Renal cortex interstitium (tissue), 11 donors: ENCODE data around the gene GALR2. TPM values are rescaled to one million over a fixed set of nuclear protein-coding genes. Genes with fewer than 3 reads are reported as not detected.

ENCODE experiments used
- DNase-seq, 11 donors: peaks; one replicate each; pipeline ENCODE4 v3.0.0-alpha.2; 2013; ENCODE audit warnings: low read depth in 9 of 11, low spot score in 4 of 11; ENCODE audit errors: extremely low read depth in 1 of 11
- polyA plus RNA-seq, 3 donors: library from polyadenylated mRNA; unstranded; fragments of 120-200 nt; gene quantifications; one replicate each; pipeline ENCODE4 v1.2.1, GENCODE V29; 2013; ENCODE audit not compliant: insufficient read length in 3 of 3

GALR2 gene
- polyA plus RNA-seq, 3 donors = 0.28 to 1.8 (median 0.29) TPM

- DNase-seq = no peak
Observed at GRCh38 chr17:76120658-76121008, 46.1 kb downstream of the GALR2 start.

GRCh38 chr17:76121932-76122430 lies 47.4 kb downstream of the GALR2 start:
- DNase-seq = no peak

DNA sequence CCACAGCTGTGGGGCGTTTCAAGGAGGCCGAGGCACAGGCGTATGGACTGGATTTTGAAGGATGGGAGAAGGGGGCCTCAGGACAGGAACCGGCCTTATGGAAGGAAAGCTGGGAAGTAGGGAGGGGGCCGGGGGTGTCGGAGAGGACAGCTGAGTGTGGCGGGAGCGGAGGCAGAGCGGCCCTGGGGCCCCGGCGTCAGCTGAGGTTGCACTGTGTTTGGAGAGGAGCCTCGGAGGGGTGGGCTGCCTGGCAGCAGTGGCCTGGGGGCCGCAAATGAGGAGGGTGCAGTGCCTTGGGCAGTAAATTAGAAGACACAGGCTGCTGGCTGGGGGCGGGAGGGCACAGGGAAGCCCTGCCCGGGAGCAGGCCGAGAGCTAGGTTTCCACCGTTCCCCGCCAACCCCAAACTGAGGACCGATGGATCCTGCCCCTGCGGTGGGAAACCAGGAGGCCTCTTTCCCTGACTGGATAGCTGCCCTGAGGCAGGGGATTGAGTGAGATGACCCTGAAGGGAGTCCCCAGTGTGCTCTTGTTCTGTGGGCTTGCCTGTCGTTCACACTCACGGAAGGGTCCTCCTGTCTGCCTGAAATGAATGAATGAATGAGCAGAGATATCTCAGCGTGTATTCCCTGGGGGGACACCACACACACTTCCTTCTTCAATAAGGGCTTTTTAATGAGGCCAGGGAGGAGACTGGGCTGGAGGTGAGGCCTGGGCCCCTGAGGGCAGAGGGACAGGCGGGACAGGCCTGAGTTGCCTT lies 48.0 kb downstream of the GALR2 start:
- no peak for DNase-seq

GRCh38 chr17:76123191-76123499 lies 48.6 kb downstream of the GALR2 start:
- no peak for DNase-seq

- DNase-seq = no peak
Observed at GRCh38 chr17:76123749-76124581, 49.4 kb downstream of the GALR2 start.

DNA sequence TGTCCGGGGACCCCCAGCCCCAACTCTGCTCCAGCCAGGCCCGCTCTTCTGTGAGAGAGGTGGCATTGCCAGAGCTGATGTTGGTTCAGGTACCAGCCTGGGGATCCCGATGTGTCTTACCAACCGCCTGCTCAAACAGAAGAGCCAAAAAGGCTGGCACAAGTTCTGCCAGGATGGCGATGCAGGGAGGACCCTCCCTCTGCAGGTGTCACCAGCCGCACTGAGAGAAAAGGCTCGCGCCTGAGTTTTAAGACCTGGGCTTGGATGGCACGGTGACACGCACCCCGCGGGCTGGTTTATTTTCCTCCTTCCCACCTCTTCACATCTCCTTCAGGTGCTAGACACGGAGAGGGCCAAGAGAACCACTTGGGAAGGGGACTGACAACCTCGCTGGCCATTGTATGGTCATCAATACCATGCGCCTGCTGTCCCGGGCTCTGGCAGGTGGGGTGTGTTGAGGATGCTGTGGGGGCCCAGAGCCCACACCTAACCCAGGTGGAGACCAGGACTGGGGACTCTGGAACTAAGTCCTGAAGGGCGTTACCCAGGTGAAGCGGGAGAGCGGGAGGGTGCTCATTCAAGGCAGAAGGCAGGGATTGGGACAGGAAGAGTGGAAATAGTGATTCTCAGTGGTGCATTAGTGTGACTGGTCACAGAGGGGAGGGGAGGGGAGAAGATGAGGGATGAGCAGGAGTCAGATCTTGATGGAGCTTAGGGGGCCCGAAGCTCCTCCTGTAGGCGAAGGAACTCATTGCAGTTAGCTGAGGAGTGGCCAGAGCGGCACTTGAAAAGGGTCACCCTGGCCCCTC lies 50.2 kb downstream of the GALR2 start:
- DNase-seq = no peak

DNA sequence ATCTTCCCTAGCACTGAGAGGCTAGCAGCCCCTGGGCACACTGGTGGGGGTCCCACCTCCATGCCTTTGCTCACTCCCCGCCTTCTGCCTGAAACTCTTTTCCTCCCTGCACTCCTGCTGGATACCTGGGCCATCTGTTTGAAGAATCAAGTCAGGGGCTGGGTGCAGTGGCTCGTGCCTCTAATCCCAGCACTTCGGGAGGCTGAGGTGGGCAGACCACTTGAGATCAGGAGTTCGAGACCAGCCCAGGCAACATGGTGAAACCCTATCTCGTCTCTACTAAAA lies 50.8 kb downstream of the GALR2 start:
- no peak for DNase-seq

DNA sequence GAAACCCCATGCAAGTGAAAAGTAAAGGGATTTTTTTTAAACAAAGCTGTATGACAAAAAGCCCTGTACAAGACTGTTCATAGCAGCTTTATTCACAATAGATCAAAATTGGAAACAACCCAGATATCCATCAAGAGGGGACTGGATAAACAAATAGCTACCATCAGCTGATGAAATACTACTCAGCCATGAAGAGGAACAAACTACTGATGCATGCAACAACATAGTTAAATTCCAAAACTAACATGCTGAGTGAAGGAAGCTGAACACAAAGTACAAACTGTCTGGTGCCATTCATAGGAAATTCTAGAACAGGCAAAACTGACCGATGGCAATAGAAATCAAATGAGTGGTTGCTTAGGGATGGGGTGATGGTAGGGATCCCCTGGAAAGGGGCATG lies 51.3 kb downstream of the GALR2 start:
- DNase-seq = no peak

Other genes with a start within 250 kb of the GALR2 start
- gene UNC13D, start 230.4 kb upstream of the GALR2 start, polyA plus RNA-seq = 1 to 10 TPM; 4.5 to 6.9 (median 5.5) TPM
- gene WBP2, start 219.4 kb upstream of the GALR2 start, polyA plus RNA-seq = 100 to 1,000 TPM in 1 of 3 donors, 10 to 100 TPM in 2; 73.9 to 104 (median 86.0) TPM
- 1 to 10 TPM; 5.1 to 9.3 (median 9.3) TPM for gene TRIM47, start 196.2 kb upstream of the GALR2 start, polyA plus RNA-seq
- 10 to 100 TPM; 11.2 to 18.4 (median 15.5) TPM for gene TRIM65, start 177.8 kb upstream of the GALR2 start, polyA plus RNA-seq
- 10 to 100 TPM; 68.1 to 97.2 (median 95.4) TPM for gene MRPL38, start 169.9 kb upstream of the GALR2 start, polyA plus RNA-seq
- gene FBF1, start 133.7 kb upstream of the GALR2 start, polyA plus RNA-seq = 10 to 100 TPM in 2 of 3 donors, 1 to 10 TPM in 1; 7.5 to 14.4 (median 12.4) TPM
- gene ACOX1, start 95.6 kb upstream of the GALR2 start, polyA plus RNA-seq = 10 to 100 TPM; 31.0 to 37.8 (median 32.4) TPM
- 10 to 100 TPM; 19.5 to 26.9 (median 23.3) TPM for gene TEN1, start 95.5 kb upstream of the GALR2 start, polyA plus RNA-seq
- gene CDK3, start 73.9 kb upstream of the GALR2 start, polyA plus RNA-seq = 10 to 100 TPM; 12.7 to 26.6 (median 15.7) TPM
- 10 to 100 TPM; 13.5 to 25.8 (median 19.3) TPM for gene EVPL, start 47.5 kb upstream of the GALR2 start, polyA plus RNA-seq
- 100 to 1,000 TPM; 101 to 122 (median 118) TPM for gene SRP68, start 2.3 kb upstream of the GALR2 start, polyA plus RNA-seq
- gene ZACN, start 4.4 kb downstream of the GALR2 start, polyA plus RNA-seq = 10 to 100 TPM in 2 of 3 donors, 1 to 10 TPM in 1; 8.5 to 24.6 (median 15.8) TPM
- 100 to 1,000 TPM; 150 to 184 (median 159) TPM for gene EXOC7, start 29.0 kb downstream of the GALR2 start, polyA plus RNA-seq
- gene FOXJ1, start 66.5 kb downstream of the GALR2 start, polyA plus RNA-seq = 10 to 100 TPM; 16.7 to 26.9 (median 23.6) TPM
- gene RNF157, start 165.7 kb downstream of the GALR2 start, polyA plus RNA-seq = 10 to 100 TPM; 27.2 to 31.8 (median 31.6) TPM
- gene UBALD2, start 190.6 kb downstream of the GALR2 start, polyA plus RNA-seq = 10 to 100 TPM; 24.9 to 51.5 (median 41.0) TPM
- 1 to 10 TPM; 6.2 to 9.5 (median 7.4) TPM for gene QRICH2, start 233.5 kb downstream of the GALR2 start, polyA plus RNA-seq